Thyroid gland (tissue), 4 donors: ENCODE results near the gene ANKK1. TPM values are rescaled to one million over a fixed set of nuclear protein-coding genes. Genes with fewer than 3 reads are reported as not detected.

Source experiments
- DNase-seq, 2 donors: peaks; one replicate each; pipeline ENCODE4 v3.0.0-alpha.2; 2019
- H3K27ac ChIP-seq, 3 donors: fragments of 200-600 bp; sonication (generic); 1 replicate in 2 of 3; 2 replicates in 1 of 3; pipeline ENCODE4 v1.5.1; 2016 to 2019; ENCODE audit warnings: mild to moderate bottlenecking in 1 of 3, moderate library complexity in 1 of 3
- H3K27me3 ChIP-seq: fragments of 200-600 bp; sonication (generic); one replicate; pipeline ENCODE4 v1.5.1; 2019
- H3K36me3 ChIP-seq, 2 donors: fragments of 200-600 bp; sonication (generic); one replicate each; pipeline ENCODE4 v1.5.1; 2016 to 2019
- H3K4me1 ChIP-seq, 2 donors: fragments of 200-600 bp; sonication (generic); one replicate each; pipeline ENCODE4 v1.5.1; 2017 to 2019
- H3K4me3 ChIP-seq, 3 donors: fragments of 200-600 bp; sonication (generic); replicated peaks in 1 of 3; 1 replicate in 2 of 3; 2 replicates in 1 of 3; pipeline ENCODE4 v1.5.1; 2016; ENCODE audit warnings: mild to moderate bottlenecking in 1 of 3
- H3K9me3 ChIP-seq: fragments of 200-600 bp; sonication (generic); one replicate; pipeline ENCODE4 v1.5.1; 2017
- POLR2A ChIP-seq, 2 donors: fragments of 450-650 bp; IDR thresholded peaks; one replicate each; pipeline ENCODE4 v1.6.1; 2017; ENCODE audit warnings: antibody characterized with exemption in 2 of 2, mild to moderate bottlenecking in 2 of 2, moderate library complexity in 1 of 2
- WGBS, 2 donors: methylation state at CpG; one replicate each; pipeline ENCODE4 v1.1.5; 2017; 5-methylcytosine and 5-hydroxymethylcytosine counted together
- intact Hi-C: fragments of 100-400 bp; cut with DNase I; formaldehyde crosslinking; loops from one replicate; pipeline ENCODE4 v1.15.1; 2023
- total RNA-seq, 4 donors: library from RNA; depleted of rRNA; stranded (reverse); fragments of >200 nt; gene quantifications; one replicate each; pipeline ENCODE4 v1.2.3, GENCODE V29; 2016
- TF ChIP-seq, protein P1 (sequence below), 6 experiments: fragments of 200-600 bp in 3 of 6; fragments of 450-650 bp in 3 of 6; sonication (generic) in 3 of 6; IDR thresholded peaks; one replicate each; pipeline ENCODE4 v1.5.1; 2016 to 2019; ENCODE audit warnings: antibody characterized with exemption in 6 of 6, mild to moderate bottlenecking in 2 of 6, inconsistent platforms in 1 of 6, moderate library complexity in 1 of 6

Gene ANKK1
- total RNA-seq, 4 donors from 2014 or later, result 0.27 to 1.1 (median 0.88) TPM; not detected in 1

DNA sequence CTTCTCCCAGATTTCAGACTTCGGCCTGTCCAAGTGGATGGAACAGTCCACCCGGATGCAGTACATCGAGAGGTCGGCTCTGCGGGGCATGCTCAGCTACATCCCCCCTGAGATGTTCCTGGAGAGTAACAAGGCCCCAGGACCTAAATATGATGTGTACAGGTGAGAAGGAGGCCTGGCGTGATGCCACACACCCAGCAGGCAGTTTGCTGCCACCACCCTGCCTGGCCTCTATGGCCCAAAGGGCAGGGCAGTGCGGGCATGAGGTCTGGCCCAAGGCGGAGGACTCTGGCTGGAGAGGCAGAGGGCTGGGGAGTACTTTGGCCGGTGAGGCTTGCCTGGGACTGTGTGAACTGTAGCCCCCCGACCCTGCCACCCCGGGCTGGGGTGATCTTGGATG is 7.3 kb downstream of the ANKK1 start:
- H3K27me3 ChIP-seq, result no peaks in the 10 kb centered on the region
- 94 to 99% methylated on average over 9 to 11 of the region's 11 CpGs for WGBS, 2 donors
- no peak overlapping the region for H3K4me3 ChIP-seq
- no peaks in the 10 kb centered on the region for H3K9me3 ChIP-seq
- peaks cover 5 to 11% of the 10 kb centered on the region in 2 donors for H3K4me1 ChIP-seq
- no peak overlapping the region for H3K27ac ChIP-seq
- intact Hi-C loops, result no loop called here
- no peak for DNase-seq
- no peak for TF ChIP-seq POLR2A (IDR thresholded peaks at IDR 0.05)
- TF ChIP-seq, protein P1, sequence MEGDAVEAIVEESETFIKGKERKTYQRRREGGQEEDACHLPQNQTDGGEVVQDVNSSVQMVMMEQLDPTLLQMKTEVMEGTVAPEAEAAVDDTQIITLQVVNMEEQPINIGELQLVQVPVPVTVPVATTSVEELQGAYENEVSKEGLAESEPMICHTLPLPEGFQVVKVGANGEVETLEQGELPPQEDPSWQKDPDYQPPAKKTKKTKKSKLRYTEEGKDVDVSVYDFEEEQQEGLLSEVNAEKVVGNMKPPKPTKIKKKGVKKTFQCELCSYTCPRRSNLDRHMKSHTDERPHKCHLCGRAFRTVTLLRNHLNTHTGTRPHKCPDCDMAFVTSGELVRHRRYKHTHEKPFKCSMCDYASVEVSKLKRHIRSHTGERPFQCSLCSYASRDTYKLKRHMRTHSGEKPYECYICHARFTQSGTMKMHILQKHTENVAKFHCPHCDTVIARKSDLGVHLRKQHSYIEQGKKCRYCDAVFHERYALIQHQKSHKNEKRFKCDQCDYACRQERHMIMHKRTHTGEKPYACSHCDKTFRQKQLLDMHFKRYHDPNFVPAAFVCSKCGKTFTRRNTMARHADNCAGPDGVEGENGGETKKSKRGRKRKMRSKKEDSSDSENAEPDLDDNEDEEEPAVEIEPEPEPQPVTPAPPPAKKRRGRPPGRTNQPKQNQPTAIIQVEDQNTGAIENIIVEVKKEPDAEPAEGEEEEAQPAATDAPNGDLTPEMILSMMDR (IDR thresholded peaks at IDR 0.05), result no peak
- no peaks in the 10 kb centered on the region for H3K36me3 ChIP-seq

DNA sequence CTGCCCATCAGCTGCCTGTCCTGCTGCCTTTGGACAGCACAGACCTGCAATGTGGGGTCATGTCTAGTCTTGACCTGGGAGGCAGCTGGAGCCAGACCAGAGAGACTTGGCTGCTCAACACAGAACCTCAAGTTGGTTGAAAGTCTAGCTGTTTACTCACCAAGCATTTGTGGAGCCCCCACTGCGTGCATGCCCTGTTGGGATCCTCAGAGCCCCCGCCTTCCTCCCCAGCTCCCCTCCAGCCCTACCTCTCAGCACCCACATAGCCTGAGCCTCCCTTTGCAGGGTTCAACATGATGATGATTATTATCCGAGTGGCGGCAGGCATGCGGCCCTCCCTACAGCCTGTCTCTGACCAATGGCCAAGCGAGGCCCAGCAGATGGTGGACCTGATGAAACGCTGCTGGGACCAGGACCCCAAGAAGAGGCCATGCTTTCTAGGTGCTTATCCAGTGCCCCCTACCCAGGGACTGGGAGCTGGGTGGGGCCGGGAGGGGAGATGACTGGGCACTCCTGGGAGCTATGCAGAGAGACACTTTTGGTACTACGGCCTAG is 8.3 kb downstream of the ANKK1 start:
- intact Hi-C loops, result no loop called here
- Histone ChIP-seq H3K9me3 (no peaks in the 10 kb centered on the region), H3K4me1 (peaks cover 5 to 12% of the 10 kb centered on the region in 2 donors), H3K36me3 (no peaks in the 10 kb centered on the region), H3K4me3 (no peak overlapping the region), H3K27me3 (no peaks in the 10 kb centered on the region), H3K27ac (no peak overlapping the region)
- TF ChIP-seq, protein P1 (IDR thresholded peaks at IDR 0.05), result no peak
- TF ChIP-seq POLR2A (IDR thresholded peaks at IDR 0.05), result no peak
- WGBS, 2 donors, result 98 to 99% methylated on average over 7 to 9 of the region's 9 CpGs
- DNase-seq, result no peak

DNA sequence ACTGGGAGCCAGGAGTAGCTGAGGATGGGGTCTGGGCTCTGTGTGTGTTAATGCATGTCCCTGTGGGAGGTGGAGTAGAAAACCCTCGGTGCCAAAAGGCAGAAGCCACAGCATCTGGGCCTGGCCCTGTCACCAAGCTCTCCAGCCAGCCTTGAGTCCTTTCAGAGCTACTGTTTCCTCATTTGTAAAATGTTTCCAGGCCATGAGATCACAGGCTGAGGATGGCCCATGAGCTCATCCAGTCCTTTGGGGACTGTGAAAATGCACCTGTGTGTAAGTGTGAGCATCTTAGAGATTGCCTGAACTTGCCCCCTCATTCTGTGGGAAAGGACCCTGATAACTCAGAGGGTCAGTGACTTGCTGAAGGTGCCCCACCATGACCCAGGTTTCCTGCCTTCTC is 9.1 kb downstream of the ANKK1 start:
- H3K4me1 ChIP-seq, result peaks cover 8 to 12% of the 10 kb centered on the region in 2 donors
- no peaks in the 10 kb centered on the region for H3K9me3 ChIP-seq
- H3K4me3 ChIP-seq, result no peak overlapping the region
- WGBS, 2 donors, result no CpG with 5 or more reads among the region's 1 CpG
- TF ChIP-seq POLR2A (IDR thresholded peaks at IDR 0.05), result no peak
- TF ChIP-seq, protein P1 (IDR thresholded peaks at IDR 0.05), result no peak
- intact Hi-C loops, result no loop called here
- no peaks in the 10 kb centered on the region for H3K36me3 ChIP-seq
- H3K27me3 ChIP-seq, result no peaks in the 10 kb centered on the region
- no peak for DNase-seq
- no peak overlapping the region for H3K27ac ChIP-seq

DNA sequence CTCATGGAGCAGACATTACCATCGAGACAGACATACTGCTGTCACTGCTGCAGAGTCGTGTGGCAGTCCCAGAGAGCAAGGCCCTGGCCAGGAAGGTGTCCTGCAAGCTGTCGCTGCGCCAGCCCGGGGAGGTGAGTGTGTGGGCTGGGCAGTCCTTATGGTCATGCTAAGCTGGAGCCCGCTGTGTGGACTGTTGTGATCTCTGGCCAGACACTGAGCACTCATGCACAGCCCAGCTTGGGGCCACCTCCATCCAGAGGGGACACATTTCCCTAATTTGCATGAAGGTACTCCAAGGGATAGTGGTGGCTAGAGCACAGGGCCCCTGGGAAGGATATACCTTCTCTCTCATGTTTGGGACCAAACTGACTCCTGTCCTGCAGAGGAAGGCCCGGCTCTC is 9.6 kb downstream of the ANKK1 start:
- peaks cover 8 to 12% of the 10 kb centered on the region in 2 donors for H3K4me1 ChIP-seq
- H3K27me3 ChIP-seq, result no peaks in the 10 kb centered on the region
- intact Hi-C loops, result no loop called here
- H3K4me3 ChIP-seq, result no peak overlapping the region
- no peak overlapping the region for H3K27ac ChIP-seq
- no peaks in the 10 kb centered on the region for H3K36me3 ChIP-seq
- 43 to 44% methylated on average over 6 to 7 of the region's 7 CpGs for whole genome bisulfite sequencing, 2 donors
- DNase-seq, result peak; percentile 68 to 83
- TF ChIP-seq POLR2A (IDR thresholded peaks at IDR 0.05), result no peak
- TF ChIP-seq, protein P1 (IDR thresholded peaks at IDR 0.05), result no peak
- no peaks in the 10 kb centered on the region for H3K9me3 ChIP-seq

DNA sequence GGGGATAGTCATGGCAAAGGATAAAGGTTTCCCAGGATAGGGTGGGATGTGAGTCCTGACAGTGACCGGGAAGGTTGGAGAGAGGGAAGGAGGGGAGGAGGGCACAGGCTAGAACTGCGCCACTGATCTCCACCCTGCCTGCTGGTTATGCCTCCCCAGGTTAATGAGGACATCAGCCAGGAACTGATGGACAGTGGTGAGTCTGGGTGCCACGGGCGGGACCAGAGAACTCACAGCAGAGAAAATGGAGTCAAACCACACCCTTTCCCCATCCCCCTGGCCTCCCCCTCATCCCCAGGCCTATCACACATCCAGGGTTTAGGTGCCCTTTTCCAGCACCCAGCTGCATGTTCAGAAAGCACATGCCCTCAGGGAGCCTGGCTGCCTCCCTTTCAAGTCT is 10.2 kb downstream of the ANKK1 start:
- H3K27me3 ChIP-seq, result no peaks in the 10 kb centered on the region
- WGBS, 2 donors, result 89 to 98% methylated on average over 4 of the region's 4 CpGs
- intact Hi-C loops, result no loop called here
- no peak overlapping the region for H3K4me3 ChIP-seq
- H3K4me1 ChIP-seq, result peaks cover 8 to 12% of the 10 kb centered on the region in 2 donors
- no peaks in the 10 kb centered on the region for H3K9me3 ChIP-seq
- no peaks in the 10 kb centered on the region for H3K36me3 ChIP-seq
- H3K27ac ChIP-seq, result no peak overlapping the region
- TF ChIP-seq POLR2A (IDR thresholded peaks at IDR 0.05), result no peak
- TF ChIP-seq, protein P1 (IDR thresholded peaks at IDR 0.05), result no peak
- no peak for DNase-seq
